ENCODE results near the gene SND1.

The SND1 gene

DNA sequence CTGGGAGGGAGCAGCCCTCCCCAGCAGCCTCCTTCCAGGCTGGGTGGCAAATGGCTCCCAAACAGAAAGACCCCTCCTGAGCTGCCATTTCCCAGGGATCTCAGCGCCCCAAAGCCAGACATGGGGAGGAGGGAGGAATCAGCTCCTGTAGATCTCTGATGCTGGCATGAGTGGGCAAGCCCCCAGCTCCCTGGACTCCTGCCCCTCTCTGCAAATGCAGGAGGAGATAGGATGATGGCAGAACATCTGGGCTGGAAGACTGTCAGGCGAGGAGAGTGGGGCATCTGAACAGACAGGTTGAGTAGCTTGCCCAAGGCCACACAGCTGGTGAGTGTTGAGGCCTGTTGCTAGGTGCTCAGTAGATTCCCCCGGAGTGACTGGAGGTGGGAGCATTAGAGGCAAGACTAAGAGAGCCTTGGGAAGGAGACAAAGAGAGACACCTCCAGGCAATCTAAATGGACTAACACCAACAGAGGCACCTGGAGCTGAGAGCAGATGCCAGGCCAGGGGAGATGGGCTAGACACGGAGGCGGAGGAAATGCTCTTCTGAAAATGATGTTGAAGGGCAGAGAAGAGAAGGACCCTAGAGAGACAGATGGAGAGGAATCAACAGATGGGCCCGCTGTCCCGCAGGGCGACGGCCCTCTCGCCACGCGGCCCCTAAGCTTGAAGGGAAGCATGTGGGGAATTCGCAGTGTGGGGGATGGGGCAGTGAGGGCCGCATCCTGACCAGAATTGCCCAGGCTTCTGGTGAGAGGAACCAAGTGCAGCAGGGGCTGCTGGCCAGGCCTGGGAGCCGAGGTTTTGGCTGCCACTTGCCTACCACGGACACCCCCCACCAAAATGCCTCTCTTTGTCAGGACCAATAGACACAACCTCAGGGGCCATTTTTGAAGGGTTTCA is 464.1 kb downstream of the SND1 start:
- in situ Hi-C loops (cut with MboI; ENCODE audit: low pct_unique_long_range_greater_than_20kb, low sequenced_read_pairs, unreplicated experiment): no loop called here
- TF ChIP-seq CTCF (IDR thresholded peaks at IDR 0.05; ENCODE audit: extremely low read depth, insufficient read depth, missing control alignments): no peak
- no peak for DNase-seq (ENCODE audit: low spot score)

- no peak for TF ChIP-seq CTCF (IDR thresholded peaks at IDR 0.05; ENCODE audit: extremely low read depth, insufficient read depth, missing control alignments)
- DNase-seq (ENCODE audit: low spot score): no peak
- in situ Hi-C loops (cut with MboI; ENCODE audit: low pct_unique_long_range_greater_than_20kb, low sequenced_read_pairs, unreplicated experiment): no loop called here
Measured at GRCh38 chr7:128116740-128117139, 464.7 kb downstream of the SND1 start.

DNA sequence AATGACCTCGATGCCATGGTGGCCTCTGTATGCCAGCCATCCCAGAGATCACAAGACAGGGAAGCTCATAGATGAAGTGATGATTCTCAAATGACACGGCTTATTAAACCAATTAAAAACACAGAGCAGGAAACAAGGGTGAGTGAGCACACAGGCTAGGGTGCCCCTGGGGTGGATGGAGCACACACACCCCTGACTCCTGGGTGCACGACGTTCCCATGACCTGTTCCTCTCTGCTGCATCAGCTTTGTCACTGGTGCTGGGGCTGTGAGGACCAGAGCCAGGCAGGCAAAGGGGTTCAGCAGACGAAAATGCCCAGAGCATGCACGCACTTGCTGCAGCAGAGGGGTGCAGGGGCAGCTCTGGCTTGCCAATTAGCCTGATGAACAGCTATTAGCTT is 465.7 kb downstream of the SND1 start:
- in situ Hi-C loops (cut with MboI; ENCODE audit: low pct_unique_long_range_greater_than_20kb, low sequenced_read_pairs, unreplicated experiment): no loop called here
- no peak for TF ChIP-seq CTCF (IDR thresholded peaks at IDR 0.05; ENCODE audit: extremely low read depth, insufficient read depth, missing control alignments)
- DNase-seq (ENCODE audit: low spot score): no peak

GRCh38 chr7:128119036-128119435 is 467.0 kb downstream of the SND1 start:
- TF ChIP-seq CTCF (IDR thresholded peaks at IDR 0.05; ENCODE audit: extremely low read depth, insufficient read depth, missing control alignments): no peak
- no peak for DNase-seq (ENCODE audit: low spot score)
- in situ Hi-C loops (cut with MboI; ENCODE audit: low pct_unique_long_range_greater_than_20kb, low sequenced_read_pairs, unreplicated experiment): no loop called here

- no peak for DNase-seq (ENCODE audit: low spot score)
- in situ Hi-C loops (cut with MboI; ENCODE audit: low pct_unique_long_range_greater_than_20kb, low sequenced_read_pairs, unreplicated experiment): no loop called here
- TF ChIP-seq CTCF (IDR thresholded peaks at IDR 0.05; ENCODE audit: extremely low read depth, insufficient read depth, missing control alignments): no peak
Measured at GRCh38 chr7:128120116-128120515, 468.1 kb downstream of the SND1 start.

GRCh38 chr7:128120976-128121490 is 469.0 kb downstream of the SND1 start:
- no peak for TF ChIP-seq CTCF (IDR thresholded peaks at IDR 0.05; ENCODE audit: extremely low read depth, insufficient read depth, missing control alignments)
- DNase-seq (ENCODE audit: low spot score): no peak
- in situ Hi-C loops (cut with MboI; ENCODE audit: low pct_unique_long_range_greater_than_20kb, low sequenced_read_pairs, unreplicated experiment): no loop called here
